GM19025 (cell line): ENCODE data around the gene TAS2R60.
"Not testable (repeated sequence)": the region's sequence is repeated elsewhere in the genome, so short reads cannot be mapped to it uniquely, and the experiment has no call there.

ENCODE experiments used
- ATAC-seq: cut with Tn5 transposase; IDR thresholded peaks from one replicate; pipeline ENCODE4 v1.9.1; 2021; ENCODE audit warnings: mild to moderate bottlenecking, low read depth, moderate library complexity; ENCODE audit not compliant: unreplicated experiment

Gene TAS2R60, protein sequence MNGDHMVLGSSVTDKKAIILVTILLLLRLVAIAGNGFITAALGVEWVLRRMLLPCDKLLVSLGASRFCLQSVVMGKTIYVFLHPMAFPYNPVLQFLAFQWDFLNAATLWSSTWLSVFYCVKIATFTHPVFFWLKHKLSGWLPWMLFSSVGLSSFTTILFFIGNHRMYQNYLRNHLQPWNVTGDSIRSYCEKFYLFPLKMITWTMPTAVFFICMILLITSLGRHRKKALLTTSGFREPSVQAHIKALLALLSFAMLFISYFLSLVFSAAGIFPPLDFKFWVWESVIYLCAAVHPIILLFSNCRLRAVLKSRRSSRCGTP

DNA sequence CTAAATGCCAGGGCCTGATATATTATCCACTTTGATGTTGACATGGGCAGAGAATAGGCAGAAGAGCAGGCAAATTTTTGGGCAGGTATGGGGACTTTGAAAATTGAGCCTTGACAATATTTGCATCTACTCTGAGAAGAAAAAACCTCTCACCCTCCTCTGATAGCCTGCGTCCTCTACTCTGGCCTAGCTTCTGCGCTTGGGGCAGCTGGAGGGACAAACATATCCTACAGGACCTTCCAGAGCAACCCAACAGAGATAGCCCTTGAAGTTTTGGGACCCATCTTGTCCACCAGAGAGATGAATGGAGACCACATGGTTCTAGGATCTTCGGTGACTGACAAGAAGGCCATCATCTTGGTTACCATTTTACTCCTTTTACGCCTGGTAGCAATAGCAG is at the start of gene TAS2R60:
TSS of gene TAS2R60 (plus strand) at position 301 of the 400 bp plus-strand sequence. CDS start at position 301, 0 bp downstream.
- no peak for ATAC-seq

DNA sequence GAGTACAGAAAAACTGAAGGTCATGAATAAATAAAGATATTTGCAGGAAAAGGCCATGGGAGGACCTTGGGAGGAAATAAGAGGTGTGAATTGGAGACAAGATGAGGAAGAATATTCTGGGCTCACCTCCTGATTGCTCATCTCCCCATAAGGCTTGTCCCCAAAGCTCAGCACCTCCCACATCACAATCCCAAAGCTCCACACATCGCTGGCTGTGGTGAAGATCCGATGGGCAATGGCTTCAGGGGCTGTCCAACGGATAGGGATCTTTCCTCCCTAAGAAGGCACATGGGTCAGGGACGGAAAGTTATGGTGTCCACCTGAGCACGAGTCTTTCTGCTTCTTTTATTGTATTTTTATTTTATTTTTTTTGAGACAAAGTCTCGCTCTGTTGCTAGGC is 49.2 kb upstream of the TAS2R60 start:
- ATAC-seq, result no peak

DNA sequence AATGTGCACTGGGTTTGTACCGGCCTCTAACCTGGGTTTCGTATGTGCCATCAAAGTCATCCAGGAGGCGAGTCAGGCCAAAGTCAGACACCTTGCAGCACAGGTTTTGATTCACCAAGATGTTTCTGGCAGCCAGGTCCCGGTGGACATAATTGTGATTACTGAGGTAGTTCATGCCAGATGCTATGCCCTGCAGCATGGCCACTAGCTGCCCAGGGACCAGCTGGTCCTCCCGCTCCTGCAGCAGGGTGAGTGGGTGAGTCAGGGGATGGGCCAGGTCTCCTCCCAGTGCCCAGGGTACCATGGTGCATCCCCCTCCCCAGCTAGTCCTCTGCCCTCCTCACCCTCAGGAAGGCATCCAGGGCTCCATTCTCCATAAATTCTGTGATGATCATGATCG is 48.5 kb upstream of the TAS2R60 start:
- no peak for ATAC-seq

DNA sequence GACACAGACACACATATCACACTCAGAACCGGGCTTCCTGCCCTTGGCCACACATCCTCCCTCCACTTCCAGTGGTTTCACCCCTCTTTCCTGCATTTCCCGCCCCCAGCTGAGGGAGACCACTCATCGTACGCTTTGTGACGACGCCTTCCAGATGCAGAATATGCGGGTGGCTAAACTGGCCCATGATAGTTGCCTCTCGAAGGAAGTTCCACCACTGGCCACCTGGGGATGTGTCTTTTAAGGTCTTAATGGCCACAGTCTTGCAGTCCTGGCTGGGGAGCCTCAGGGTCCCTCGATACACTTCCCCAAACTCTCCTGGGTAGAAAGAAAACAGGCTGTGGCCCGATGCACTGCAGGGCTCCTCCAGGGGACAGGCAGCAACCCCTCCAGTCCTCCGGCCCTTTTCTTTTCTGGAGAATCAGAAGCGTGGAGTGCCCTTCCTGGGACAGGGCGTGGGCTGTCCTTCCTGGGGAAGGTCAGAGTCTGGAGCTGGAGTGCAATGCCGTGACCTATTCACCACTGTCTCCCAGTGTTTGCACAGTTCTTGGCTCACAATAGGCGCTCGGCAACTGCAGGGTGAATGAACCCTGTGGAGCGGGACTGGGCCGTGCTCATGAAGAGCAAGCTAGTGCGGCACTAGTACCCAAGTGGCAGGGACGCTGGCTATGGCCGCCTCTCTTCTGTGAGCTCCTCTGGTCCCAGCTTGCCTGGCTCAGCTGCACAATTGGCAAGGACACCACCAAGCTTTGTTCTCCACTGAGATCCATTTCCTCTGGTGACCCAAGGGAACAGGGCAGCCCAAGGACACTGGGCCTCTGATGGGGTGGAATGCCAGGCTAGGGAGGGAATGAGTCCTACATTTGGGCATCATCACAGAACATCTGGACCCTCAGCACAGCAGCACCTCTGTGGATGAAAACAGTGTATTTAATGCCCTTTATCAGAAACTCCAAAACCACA is 47.8 kb upstream of the TAS2R60 start:
- no peak for ATAC-seq

DNA sequence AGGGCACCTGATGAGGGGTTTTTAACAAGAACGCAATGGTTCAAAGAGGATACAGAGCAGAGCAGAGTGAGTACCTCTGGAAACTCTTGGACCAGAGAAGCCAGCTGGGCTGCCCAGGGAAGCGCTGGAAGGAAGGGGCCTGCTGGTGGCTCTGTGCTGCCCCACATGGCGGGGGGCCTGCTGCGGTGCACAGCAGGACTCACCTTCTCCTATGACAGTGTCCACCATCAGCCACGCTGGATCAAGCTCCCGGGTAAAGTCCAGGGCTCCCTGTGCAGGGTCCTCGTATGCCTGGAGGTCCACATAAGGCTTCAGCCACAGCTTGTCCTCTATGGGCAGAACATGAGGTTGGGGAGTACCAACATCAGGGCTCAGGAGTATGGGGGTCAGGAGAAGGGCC is 47.1 kb upstream of the TAS2R60 start:
- no peak for ATAC-seq

DNA sequence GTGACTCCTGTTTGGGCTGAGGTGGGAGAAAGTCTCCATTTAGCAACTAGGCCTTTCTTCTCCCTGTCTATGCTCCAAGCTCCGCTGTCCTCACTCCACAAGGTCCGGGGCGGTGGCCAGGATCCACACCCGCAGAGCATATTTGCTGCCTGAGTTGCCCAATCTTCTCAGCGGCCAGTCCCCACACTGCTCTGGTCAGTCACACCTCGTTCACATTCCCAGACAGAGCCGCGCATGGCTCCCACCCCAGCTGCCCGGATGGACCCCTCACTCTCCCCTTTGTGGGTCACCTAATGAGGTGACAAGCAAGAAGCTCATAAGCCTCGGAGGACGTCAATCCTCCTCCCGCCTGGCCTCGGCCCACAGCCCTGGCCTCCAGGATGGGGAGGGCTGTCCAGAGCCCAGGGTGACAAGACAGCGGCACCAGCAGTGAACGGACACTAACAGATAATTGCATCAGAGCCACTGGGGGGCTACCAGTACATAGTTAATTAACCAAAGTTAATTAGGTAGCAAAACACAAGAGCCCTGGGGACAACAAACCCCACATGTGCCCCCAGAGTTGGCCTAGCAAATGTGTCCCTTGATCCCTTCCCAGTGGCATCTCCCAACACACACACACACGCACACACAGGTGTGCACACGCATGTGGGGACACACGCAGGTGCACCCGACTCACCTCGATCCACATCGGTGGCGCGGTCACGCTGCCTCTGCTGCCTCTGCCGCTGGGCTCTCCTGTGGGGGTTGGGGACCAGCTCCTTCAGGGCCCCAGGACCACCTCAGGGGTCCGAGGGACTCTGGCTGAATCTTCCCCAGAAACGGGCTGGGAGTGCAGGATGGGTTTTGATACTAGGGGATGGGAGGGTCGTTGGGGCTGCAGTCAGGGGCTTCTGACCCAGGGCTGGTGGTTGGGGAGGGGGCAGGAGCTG is 46.4 kb upstream of the TAS2R60 start:
- ATAC-seq, result no peak

DNA sequence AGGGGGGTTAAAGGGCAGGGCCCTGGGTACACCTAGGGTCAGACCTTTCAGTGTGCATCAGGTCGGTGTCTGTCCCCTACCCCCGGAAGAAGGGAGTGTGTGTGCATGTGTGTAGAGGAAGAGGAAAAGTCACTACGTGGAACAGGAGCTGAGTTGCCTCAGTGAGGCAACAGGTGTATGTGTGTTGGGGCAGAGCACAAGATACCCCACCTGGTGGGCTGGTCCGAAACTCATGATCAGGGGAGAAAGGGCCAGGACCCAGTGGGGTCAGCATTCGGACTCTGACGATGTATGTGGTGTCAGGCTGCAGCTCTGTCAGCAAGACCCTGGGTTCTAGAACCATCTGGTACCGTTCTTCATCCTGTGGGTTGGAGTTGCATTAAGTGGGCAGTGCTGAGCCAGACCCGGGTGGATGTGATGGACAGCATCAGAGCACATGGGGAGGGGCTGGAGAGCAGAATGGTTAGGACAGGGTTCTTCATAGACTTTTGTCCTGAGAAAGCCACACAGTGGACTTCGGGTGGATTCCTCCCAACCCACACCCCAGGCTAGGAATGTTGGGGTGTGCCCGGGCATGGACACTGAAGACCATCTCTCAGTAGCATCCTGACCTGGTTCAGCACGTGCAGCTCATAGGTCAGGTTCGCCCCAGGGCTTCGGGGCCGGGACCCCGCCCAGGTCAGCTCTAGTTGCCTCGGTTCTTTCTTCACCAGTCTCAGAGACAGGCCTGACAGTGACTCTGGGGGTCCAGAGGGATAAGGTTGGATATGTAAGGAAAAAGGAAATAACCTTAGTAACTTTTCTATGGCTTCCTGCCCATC is 45.3 kb upstream of the TAS2R60 start:
- no peak for ATAC-seq

DNA sequence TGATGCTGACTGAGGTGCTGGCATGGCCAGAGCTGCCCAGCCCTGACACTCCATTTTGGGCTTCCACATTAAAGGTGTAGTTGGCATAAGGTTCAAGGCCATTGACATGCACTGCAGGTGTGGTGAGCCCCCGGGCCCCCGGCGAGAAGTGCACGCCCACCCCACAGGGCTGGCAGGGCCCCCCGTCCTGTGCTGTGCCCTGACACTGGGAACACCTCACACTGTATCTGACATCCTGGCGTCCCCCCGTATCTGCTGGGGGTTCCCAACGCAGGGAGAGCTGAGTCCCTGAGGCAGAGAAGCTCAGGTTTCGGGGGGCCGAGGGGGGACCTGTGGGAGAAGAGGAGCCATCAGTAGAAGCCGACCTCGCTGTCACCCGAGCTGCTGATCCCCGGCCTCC is 44.6 kb upstream of the TAS2R60 start:
- no peak for ATAC-seq

DNA sequence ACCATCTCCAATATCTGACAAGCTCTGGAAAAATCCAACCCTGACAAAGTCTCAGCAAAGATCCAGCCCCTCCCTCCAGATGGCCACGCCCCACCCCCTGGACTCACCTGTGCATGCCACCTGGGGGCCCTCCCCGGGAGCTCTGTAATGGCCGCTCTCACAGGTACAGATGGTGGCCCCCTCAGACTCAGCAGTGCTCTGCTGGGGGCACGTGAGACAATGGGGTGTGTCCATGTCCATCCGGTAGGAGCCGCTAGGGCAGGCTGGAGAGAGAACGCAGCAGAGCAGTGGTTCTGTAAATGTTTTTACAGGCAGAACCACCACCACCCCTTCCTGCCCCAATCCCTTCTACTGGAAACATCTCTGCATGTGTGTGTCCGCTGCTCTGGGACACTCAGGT is 44.1 kb upstream of the TAS2R60 start:
- ATAC-seq, result no peak

DNA sequence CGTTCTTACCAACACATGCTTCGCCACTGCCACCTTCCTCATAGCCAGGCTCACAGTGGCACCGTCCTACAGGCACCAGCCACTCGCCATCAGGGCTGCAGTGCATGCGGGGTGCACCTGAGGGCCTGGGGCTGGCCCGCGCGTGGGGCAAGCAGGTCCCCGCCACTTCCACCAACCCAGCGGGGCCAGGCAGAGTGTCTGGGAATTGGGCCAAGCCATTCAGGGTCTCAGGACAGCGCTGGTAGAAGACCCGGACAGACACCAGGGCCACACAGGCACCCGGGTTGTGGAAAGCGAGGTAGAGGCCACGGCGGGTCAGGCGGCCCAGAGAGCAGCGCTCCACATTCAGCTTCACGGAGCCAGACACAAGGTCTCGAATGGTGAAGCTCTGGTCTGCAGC is 43.6 kb upstream of the TAS2R60 start:
- ATAC-seq, result no peak

DNA sequence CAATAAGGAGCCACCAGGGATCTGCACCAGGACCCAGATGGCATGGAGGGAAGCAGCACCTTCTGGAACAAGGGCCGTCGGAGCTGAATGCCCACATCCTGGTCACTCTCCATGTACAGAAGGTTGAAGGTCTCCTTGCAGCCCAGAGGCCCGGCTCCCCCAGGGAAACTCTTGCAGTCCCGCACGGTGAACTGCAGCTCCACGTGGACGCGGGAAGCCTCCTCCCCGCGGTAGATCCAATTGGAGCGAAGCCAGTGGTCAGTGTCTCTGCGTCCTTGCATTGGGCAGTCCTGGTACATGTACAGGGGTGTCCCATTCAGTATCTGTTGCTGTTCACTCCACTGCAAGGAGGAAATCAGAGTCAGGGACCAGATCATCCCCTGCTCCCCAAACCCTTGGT is 42.0 kb upstream of the TAS2R60 start:
- no peak for ATAC-seq

DNA sequence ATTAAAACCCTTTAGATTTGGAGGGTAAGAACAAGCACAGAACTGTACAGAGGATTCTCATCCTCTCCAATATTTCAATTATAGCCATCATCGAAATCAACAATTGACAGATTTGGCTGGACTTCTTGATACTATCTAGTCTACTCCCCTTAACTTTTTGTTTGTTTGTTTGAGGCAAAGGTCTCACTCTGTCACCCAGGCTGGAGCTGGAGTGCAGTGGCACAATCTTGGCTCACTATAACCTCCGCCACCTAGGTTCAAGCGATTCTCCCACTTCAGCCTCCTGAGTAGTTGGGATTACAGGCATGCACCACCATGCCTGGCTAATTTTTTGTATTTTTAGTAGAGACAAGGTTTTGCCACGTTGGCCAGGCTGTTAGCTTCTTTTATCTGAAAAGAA is 41.0 kb upstream of the TAS2R60 start:
- not testable (repeated sequence) for ATAC-seq

DNA sequence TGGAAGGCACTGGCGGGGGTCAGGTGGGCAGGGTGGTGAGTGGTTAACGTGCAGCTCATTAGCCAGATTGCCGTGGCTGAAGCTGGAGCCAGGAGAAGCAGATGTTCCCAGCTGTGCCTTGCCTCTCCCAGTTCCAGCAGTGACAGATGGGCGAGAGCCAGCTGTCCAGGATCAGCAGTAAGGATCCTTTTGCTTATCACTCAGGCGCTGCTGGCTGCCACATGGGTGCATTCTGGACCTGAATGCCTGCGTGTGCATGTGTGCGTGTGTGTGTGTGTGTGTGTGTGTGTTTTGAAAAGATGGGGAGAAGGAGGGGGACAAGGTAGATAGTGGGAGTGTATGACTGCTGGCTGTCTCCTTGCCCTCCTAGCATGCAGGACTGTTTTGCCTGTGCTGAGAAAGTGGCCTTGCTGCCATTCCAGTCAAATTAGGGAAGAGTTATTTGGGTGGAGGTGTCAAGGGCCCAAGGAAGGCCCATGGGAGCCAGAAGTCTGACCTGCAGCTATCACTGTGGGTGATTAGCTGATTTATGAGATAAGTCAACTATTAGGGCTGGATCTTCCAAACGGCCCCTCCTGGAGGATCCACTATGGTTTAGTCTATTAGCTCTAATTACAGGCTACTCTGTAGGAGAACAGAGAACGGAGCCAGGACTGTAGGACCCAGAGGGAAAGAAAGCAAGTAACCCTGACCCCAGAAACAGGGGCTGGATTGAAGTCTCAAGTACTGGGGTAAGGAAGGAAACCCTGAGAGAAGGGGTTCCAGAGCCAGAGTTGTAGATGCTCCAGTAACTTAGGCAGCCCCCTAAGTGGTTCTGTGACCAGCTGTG is 37.9 kb upstream of the TAS2R60 start:
- no peak for ATAC-seq

DNA sequence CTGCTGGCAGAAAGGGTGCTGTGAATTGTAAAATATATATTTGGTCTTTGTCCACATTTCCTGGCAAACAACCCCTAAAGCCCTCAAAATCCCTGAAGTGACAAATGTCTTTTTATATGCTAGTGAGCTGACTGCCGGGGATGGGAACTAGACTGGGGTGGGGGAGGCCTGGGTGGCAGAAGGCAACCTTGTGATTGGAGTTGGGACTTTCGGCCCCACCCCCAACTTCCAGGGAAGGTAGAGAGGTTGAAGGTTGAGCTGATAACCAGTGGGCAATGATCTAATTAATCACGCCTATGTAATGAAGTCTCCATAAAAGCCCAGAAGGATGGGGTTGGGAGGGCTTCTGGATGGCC is 37.3 kb upstream of the TAS2R60 start:
- no peak for ATAC-seq

DNA sequence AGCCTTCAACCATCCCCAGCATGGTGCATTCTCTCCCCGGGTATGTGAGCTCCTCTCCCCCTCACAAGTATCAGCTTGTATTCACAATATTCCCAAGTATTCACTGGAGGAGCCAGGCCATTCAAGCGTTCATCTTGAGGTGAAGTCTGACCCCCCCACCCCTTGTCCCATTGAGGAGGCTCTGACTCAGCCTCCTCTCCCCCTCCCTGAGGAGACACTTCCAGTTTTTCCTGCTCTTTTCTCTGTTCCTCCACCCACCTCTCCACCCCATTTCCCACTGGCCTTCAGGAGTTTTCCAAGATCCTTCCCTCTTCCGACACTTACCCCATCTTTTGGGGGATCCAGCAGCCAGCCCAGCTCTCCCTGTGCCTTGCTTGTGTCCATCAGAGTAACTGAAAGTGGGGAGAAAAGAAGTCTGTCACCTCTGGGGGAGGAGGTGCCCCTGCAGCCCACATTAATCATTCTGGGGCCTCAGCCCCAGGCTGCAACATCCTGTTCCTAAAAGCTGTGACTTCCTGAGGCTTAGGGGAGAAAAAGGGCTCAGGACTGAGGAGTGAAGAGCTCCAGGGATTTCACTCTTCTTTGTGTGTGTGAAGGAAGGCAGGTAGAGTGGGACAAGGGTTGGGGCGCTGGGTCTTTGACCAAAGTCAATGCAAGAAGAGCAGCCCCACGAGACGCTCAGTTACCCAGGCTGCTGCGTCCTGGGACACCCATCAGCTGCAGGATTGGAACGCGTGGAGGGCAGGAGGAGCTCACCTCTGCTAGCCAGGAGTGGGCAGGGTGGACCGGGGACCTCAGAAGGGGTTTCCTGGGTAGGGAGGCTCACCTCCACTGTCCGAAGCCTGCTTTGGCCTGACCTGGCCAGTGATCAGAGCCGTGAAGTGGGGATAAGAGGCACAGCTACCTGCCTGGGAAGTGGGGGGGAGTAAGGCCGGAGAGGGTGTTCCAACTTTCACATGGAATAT is 35.7 kb upstream of the TAS2R60 start:
- ATAC-seq, result no peak

DNA sequence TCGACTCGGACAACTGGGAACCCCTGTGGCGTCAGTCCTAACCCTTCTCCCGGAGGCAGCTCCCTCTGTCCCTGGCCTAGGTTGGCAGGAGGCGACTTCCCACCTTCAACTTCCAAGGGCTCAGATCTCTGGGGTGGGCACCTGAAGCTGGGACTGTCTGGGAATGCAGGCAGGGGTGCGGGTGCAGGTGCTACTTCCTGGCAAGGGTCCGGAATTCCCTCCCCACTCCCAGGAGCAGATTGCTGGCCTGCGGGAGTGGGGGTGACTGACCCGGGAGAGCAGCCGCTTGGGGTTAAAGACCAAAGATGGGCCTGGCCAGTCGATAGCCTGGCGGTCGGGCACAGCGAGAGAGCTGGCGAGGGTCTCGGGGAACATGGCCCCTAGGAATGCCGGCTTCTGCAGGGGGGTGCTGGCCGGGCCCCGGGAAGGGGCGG is 35.0 kb upstream of the TAS2R60 start:
- no peak for ATAC-seq

DNA sequence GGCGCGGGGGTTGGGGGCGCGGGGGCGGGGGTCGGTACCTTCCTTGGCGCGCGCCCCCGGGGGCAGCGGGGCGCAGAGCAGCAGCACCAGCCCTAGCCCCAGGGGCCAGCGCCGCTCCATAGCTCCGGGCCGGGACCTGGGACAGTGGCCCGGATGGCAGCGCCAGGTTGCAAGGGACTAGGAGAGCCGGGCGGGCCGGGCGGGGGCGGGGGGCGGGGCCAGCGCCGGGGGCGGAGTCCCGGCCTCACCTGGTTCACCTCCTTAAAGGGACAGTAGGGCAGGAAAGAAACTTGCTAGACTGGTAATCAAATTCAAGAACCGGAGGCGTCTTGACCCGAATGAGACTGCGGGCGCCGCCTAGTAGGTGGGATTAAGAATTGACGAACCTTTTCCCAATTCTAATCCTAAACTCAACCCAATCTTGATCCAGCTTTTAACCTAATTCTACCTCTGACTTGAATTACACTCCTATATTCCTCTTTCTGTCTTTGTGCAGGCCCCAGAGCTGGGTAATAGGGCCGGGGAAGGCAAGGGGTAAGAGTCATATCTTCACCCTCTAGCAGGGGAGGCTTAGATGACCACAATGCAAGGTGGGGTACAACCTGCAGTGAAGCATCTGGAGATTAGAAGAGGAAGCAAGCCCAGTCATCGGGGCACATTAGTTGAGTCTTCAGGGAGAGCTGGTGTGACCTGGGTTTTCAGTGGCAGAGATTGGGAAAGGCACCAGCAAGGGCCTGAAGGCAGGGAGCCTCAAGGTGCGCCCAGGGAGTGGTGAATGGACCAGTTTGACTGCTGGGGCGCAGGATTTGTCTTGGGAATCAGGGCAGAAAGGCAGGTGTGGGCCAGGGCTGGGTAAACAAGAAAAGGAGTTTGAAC is 34.3 kb upstream of the TAS2R60 start, which contains the start of gene EPHA1:
TSS of gene EPHA1 (minus strand) at position 171 of the 876 bp plus-strand sequence. CDS start at position 120, 51 bp downstream.
- ATAC-seq, result no peak
